ENCODE results near the gene MYO1C.
"Not testable (repeated sequence)": the region's sequence is repeated elsewhere in the genome, so short reads cannot be mapped to it uniquely, and the experiment has no call there.

Gene MYO1C

DNA sequence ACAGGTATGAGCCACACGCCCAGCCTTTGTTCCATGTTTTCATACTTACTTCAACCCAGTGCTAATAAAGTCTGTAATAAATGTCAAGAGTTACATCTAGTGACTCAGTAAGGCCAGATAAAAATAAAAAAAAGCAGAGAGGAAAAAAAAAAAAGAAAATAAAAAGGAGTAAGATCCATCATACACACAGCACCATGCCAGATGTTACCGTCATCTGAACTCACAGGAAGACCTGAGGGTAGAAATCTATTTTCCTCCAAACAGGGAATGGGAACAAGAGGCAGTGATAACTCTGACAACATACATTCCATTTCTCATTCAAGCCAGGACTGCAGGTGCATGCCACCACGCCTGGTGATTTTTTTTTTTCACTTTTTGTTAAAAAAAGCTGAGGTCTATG, 57.2 kb downstream of the MYO1C start:
- DNase-seq (ENCODE audit: low read depth in 3 of 3, low spot score in 1 of 3) = no peak

DNA sequence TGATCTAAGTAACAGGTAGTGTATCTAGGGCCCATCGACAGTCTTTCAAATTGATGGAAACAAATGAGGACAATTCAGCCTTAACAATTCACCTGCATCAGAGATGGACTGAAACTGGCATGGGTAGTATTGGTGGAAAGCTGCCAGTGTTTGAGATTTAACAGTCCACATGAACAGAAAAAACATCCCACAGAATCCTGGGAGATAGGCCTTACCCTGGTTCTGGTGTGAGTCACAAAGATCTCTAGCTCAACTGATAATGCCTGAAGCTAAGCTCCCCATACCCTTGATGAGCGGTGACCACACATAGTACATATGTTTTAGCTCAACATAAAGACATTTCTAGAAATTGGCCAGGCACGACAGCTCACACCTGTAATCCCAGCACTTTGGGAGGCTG, 58.3 kb downstream of the MYO1C start:
- DNase-seq (ENCODE audit: low read depth in 3 of 3, low spot score in 1 of 3) = no peak

DNA sequence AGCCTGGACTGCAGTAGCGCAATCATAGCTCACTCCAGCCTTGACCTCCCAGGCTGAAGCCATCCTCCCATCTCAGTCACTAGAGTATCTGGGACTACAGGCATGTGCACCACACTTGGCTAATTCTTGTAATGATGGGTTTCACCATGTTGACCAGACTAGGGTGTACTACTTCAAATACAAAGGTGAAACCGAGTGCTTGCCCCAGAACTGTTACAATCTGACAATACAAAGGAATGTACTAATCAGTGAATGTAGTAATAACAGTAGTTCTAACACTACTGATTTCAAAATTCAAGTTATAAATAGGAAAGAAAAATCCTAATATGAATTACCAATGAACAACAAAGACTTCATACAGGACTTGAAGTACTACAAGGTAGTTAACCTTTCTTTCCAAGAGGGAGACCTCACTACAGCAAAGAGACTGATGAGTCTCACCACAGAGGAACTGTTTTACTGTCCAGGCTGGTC, 60.8 kb downstream of the MYO1C start:
- no peak for DNase-seq (ENCODE audit: low read depth in 3 of 3, low spot score in 1 of 3)

DNA sequence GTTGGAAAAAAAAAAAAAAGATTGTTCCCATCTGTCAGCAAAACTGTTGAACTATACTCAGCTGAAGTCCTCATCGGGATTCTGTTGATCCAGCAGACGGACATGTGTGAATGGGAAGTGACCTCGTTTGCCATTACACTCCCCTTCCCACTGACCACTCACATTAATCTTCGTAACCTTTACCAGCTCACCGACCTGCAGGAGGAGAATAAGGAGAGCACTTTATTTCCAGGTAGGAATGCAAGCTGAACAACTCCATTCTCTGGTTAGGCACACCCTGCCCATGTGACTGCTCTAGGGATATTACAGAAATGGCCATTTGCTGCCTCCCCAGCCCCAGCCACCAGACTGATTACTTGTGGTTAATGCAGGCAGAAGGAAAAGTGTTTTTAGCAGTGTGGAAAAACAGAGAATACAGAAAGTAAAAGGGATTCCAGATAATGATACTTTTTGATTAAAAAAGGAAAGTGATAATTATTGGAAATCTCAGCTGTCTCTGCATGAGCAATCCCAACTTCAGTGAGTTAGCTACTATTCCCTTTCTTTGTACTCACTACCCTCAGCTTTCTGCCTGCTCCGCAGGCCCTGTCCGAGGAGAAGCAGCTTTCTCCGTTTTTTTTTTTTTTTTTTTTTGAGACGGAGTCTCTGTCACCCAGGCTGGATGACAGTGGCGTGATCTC, 68.9 kb downstream of the MYO1C start:
- DNase-seq (ENCODE audit: low read depth in 3 of 3, low spot score in 1 of 3) = no peak

DNA sequence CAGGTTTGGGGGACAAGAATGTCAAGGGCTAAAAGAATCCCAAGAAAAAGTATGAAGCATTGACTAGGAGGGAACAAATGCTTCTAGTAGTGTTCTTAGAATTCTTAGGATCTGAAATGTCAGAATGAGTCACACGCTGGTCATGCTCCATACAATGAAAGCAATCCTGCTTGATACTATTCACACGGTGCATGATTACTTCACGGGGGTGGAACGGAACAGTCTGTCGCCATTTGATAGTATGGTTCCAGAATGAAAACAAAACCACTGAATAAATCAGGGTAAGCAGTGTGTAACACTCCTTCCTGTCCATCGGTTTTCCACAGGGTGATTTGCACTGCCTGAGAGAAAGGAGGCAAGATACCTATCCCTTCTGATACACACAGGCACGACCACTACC, 69.6 kb downstream of the MYO1C start:
- DNase-seq (ENCODE audit: low read depth in 3 of 3, low spot score in 1 of 3) = no peak

DNA sequence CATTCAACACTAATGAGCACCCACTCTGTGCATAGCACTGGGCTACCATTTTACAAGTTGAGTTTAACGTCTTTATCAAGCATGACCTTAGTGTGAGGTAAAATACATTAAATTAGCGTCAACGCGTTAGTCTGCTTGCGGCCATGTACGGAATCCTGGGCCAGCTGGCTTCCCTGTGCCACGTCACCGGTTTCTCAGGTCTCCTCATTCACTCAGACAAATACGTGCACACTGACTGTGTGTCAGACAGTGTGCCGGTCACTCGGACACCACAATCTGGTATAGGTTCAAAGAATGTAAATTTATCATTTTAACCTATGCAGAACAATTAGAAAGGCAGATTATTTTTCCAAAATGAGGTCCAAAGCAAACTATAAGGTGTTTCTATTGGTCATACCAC, 71.0 kb downstream of the MYO1C start:
- DNase-seq (ENCODE audit: low read depth in 3 of 3, low spot score in 1 of 3) = no peak

DNA sequence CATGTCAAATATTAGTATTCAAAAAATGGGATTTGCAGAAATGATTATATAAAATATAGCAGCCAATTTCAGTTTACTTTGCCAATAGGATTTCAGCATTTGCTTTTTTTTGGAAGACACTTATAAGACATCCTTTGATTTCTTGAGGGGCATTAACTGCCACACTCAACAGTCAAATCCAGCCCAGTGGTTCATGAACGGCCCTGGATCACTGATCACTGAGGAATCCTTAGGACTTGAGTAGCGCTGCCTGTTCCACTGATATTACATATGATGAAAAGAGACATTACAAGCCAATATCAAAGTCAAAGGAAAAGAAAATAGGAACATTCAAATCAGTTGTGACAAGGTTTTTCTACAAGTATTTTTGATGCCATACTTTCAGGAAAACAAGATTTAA, 71.5 kb downstream of the MYO1C start:
- no peak for DNase-seq (ENCODE audit: low read depth in 3 of 3, low spot score in 1 of 3)

DNA sequence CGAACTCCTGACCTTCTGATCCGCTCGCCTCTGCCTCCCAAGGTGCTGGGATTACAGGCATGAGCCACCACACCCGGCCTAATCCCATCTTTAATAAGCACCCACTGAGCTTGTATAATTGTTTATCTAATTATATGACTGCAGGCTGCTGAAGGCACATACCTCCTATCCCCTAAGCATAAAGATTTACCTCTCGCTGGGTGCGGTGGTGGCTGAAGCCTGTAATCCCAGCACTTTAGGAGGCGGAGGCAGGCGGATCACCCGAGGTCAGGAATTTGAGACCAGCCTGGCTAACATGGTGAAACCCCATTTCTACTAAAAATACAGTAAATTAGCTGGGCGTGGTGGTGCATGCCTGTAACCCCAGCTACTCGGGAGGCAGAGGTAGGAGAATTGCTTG, 72.3 kb downstream of the MYO1C start:
- no peak for DNase-seq (ENCODE audit: low read depth in 3 of 3, low spot score in 1 of 3)

DNA sequence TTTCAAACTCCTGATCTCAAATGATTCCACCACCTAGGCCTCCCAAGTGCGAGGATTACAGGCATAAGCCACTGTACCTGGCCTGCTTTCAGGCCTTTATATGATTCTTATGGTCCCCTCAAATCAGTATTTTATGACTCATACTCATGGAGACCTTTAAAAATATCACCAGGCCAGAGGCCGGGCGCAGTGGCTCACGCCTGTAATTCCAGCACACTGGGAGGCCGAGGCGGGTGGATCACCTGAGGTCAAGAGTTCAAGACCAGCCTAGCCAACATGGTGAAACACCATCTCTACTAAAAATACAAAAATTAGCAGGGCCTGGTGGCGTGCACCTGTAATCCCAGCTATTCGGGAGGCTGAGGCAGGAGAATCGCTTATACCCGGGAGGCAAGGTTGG, 74.0 kb downstream of the MYO1C start:
- DNase-seq (ENCODE audit: low read depth in 3 of 3, low spot score in 1 of 3) = not testable (repeated sequence)

DNA sequence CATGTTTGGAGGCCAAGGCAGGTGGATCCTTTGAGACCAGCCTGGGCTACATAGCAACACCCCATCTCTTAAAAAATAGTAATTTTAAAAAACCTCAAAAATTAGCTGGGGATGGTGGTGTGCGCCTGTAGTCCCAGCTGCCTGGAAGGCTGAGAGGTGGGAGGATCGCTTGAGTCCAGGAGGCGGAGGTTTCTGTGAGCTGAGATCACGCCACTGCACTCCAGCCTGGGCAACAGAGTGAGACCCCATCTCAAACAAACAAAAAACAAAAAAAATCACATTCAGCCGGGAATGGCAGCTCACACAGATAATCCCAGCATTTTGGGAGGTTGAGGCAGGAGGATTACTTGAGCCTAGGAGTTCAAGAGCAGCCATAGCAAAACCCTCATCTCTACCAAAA, 76.1 kb downstream of the MYO1C start:
- no peak for DNase-seq (ENCODE audit: low read depth in 3 of 3, low spot score in 1 of 3)

DNA sequence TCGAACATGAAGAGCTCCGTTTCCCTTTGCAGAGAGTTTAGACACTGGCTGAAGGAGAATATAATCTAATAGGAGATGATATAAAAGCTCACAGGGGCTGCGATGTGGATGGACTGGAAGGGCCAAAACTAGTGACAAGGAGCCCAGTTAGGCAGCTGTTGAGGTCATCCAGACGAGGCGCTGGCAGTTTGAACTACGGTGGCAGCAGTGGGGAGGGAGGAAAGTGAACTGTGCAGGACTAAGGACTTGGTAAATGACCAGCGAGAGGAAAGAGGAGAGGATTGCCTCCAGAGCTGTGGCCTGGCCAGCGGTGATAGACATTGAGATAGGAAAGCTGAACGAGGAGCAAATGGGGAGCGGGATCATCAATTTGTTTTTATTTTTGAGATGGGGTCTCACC, 77.9 kb downstream of the MYO1C start:
- DNase-seq (ENCODE audit: low read depth in 3 of 3, low spot score in 1 of 3) = no peak

Data from stimulated activated CD4-positive, alpha-beta T cell treated with anti-CD3 and anti-CD28 coated beads, TNF-alpha, amount 100 ng/mL, for 1 hour (primary cell).